C1 segment of cervical spinal cord (tissue), 14 donors: ENCODE results near the gene PLEKHH2.
"Not testable (repeated sequence)": the region's sequence is repeated elsewhere in the genome, so short reads cannot be mapped to it uniquely, and the experiment has no call there.

Source experiments
- DNase-seq, 14 donors: peaks; one replicate each; lab custom pipeline; 2025; lab: John Stamatoyannopoulos, UW

PLEKHH2 gene

GRCh38 chr2:43636621-43637020 is 439 bp upstream of the PLEKHH2 start:
- DNase-seq = no peak

- no peak for DNase-seq
Measured at GRCh38 chr2:43642363-43642762, 5.3 kb downstream of the PLEKHH2 start.

GRCh38 chr2:43643680-43644079 is 6.6 kb downstream of the PLEKHH2 start:
- DNase-seq = no peak

- no peak for DNase-seq
Measured at GRCh38 chr2:43648994-43649701, 12.1 kb downstream of the PLEKHH2 start.

GRCh38 chr2:43653506-43653905 is 16.4 kb downstream of the PLEKHH2 start:
- DNase-seq = no peak

GRCh38 chr2:43657241-43657640 is 20.2 kb downstream of the PLEKHH2 start:
- no peak for DNase-seq

GRCh38 chr2:43675646-43676321 is 38.7 kb downstream of the PLEKHH2 start:
- no peak for DNase-seq

- DNase-seq = peak in 11 of 14 donors; percentile 8 to 58 (median 21)
Measured at GRCh38 chr2:43676322-43677050, 39.4 kb downstream of the PLEKHH2 start, which contains the start of gene C1GALT1C1L. C1GALT1C1L (minus strand) TSS chr2:43676429; CDS start chr2:43676322, 107 bp downstream.

GRCh38 chr2:43677783-43678182 is 40.7 kb downstream of the PLEKHH2 start:
- DNase-seq = not testable (repeated sequence)

GRCh38 chr2:43685357-43685756 is 48.3 kb downstream of the PLEKHH2 start:
- no peak for DNase-seq

GRCh38 chr2:43689999-43690398 is 52.9 kb downstream of the PLEKHH2 start:
- no peak for DNase-seq

- no peak for DNase-seq
Measured at GRCh38 chr2:43692428-43692994, 55.5 kb downstream of the PLEKHH2 start.

GRCh38 chr2:43698140-43698539 is 61.1 kb downstream of the PLEKHH2 start:
- DNase-seq = not testable (repeated sequence)

GRCh38 chr2:43699761-43700160 is 62.7 kb downstream of the PLEKHH2 start:
- DNase-seq = no peak

GRCh38 chr2:43701111-43701510 is 64.1 kb downstream of the PLEKHH2 start:
- no peak for DNase-seq

- DNase-seq = peak in 2 of 14 donors; percentile 2 to 16
Measured at GRCh38 chr2:43707255-43708015, 70.4 kb downstream of the PLEKHH2 start.

GRCh38 chr2:43708178-43708577 is 71.1 kb downstream of the PLEKHH2 start:
- peak in 1 of 14 donors; percentile 7 for DNase-seq

- no peak for DNase-seq
Measured at GRCh38 chr2:43708891-43709290, 71.8 kb downstream of the PLEKHH2 start.

GRCh38 chr2:43710866-43711265 is 73.8 kb downstream of the PLEKHH2 start:
- DNase-seq = no peak

- no peak for DNase-seq
Measured at GRCh38 chr2:43714164-43714563, 77.1 kb downstream of the PLEKHH2 start.
